Activated CD4-positive, CD25-positive, alpha-beta regulatory T cell treated with anti-CD3 and anti-CD28 coated beads, Interleukin-2, amount 50 U/mL, for 24 hours (primary cell): ENCODE data around the gene GNG8.

Experiments used
- ATAC-seq, 2 donors: fragments of 150-1000 bp; cut with Tn5 transposase; one replicate each; pipeline ENCODE4 v1.10.0; 2021; ENCODE audit warnings: mild to moderate bottlenecking in 1 of 2, moderate library complexity in 1 of 2

Gene GNG8

GRCh38 chr19:46601318-46602224 lies 34.4 kb downstream of the GNG8 start, which contains the start of gene CALM3:
Gene CALM3 (plus strand): TSS chr19:46601330. CDS start chr19:46601435, 105 bp downstream.
- no peak for ATAC-seq

DNA sequence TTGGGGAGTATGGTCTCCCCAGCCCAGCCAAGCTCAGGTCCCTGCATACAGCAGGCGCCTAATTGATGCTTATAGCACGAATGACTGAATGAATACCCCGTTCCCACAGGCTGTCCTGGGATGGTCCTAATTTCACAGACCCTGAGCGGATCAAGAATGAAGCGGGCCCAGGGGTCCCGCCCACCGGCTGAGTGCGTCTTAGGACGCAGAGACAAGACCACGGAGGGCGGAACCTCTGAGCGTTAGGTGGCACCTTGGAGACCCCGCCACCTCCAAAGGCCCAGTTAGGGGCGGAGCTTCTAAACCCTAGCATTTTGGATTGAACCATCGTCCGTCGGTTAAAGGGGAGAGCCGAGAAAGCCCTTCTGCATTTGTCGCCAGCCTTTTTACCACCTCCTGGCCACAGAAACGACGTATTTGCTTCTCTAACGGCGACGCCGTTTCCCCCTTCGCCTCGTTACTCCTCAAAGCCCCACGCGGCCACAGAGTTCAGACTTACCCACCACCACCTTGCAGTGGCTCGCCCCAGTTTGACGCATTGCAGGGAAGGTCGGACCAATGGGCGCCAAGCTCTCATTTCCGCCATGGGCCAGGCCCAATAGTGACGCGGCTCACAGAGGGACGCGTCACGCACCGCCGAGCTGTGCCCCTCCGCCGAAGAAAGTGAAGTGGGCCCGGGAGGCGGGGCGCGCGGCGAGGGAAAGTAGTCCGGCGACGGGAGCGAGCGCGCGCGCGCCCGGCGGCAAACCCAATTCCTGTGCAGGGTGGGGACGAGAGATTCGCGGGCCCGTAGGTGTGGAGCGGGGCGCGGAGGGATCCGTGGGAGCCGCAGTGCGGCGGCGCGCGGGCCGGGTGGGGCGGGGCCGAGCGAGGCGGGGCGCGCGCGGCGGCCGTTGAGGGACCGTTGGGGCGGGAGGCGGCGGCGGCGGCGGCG lies 35.4 kb downstream of the GNG8 start:
- peak; percentile 83 to 85 for ATAC-seq

GRCh38 chr19:46599716-46600373 lies 36.2 kb downstream of the GNG8 start:
- no peak for ATAC-seq

DNA sequence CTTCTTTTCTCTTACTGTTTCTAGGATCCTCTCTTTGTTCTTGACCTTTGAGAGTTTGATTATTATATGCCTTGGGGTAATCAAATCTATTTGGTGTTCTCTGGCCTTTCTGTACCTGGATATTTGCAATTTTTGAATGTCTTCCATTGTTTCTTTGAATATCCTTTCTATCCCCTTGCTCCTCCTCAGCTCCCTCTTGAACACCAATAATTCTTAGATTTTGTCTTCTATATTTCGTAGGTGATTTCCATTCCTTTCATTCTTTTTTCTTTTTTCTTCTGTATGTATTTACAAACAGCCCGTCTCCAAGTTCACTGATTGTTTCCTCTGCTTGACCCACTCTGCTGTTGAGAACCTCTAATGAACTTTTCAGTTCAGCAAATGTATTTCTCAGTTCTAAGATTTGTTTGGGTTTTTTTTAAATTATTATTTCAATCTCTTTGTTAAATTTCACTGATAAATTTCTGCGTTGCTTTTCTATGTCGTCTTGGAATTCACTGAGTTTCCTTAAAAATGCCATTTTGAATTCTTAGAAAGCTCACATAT lies 37.6 kb downstream of the GNG8 start:
- ATAC-seq: no peak

- ATAC-seq: no peak
Measured at GRCh38 chr19:46596008-46596407, 40.0 kb downstream of the GNG8 start.

GRCh38 chr19:46591870-46592269 lies 44.1 kb downstream of the GNG8 start:
- no peak for ATAC-seq

- no peak for ATAC-seq
Measured at GRCh38 chr19:46591254-46591653, 44.7 kb downstream of the GNG8 start.

- no peak for ATAC-seq
Measured at GRCh38 chr19:46587861-46588260, 48.1 kb downstream of the GNG8 start.

- ATAC-seq: no peak
Measured at GRCh38 chr19:46586294-46586693, 49.7 kb downstream of the GNG8 start.

DNA sequence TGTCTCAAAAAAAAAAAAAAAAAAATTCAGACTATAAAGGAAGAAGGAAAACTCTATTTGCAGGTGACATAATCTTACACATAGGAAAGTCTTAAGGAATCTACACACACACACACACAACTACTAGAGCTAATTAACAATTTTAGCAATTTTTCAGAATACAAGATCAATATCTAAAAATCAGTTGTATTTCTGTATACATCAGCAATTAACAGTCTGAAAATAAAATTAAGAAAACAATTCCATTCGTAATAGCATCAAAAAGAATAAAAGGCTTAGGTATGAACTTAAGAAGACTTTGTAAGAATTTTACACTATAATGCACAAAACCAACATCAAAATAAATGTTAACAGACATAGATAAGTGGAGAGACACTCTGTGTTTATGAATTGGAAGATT lies 50.5 kb downstream of the GNG8 start:
- ATAC-seq: no peak
